ENCODE measurements around the gene FRMD7.

The FRMD7 gene

DNA sequence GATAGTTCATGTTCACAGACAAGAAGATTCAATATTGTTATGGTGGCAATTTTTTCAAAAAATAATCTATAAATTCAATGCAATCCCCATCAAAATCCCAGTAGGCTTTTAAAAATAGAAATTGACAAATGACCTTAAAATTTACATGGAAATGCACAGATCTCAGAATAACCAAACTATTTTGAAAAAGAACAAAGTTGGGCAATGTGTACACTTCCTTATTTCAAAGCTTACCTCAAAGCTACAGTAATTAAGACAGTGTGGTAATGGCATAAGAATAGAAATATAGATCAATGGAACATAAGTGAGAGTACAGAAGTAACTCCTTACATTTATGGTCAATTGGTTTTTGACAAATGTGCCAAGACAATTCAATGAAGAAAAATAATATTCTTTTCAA, 39.0 kb downstream of the FRMD7 start:
- no peak for DNase-seq (ENCODE audit: low read depth)
- H3K4me3 ChIP-seq (ENCODE audit: low read depth, low read length): no peak overlapping the region
- in situ Hi-C loops (cut with HindIII; ENCODE audit: low sequenced_read_pairs): no loop called here
- TF ChIP-seq, protein P1, sequence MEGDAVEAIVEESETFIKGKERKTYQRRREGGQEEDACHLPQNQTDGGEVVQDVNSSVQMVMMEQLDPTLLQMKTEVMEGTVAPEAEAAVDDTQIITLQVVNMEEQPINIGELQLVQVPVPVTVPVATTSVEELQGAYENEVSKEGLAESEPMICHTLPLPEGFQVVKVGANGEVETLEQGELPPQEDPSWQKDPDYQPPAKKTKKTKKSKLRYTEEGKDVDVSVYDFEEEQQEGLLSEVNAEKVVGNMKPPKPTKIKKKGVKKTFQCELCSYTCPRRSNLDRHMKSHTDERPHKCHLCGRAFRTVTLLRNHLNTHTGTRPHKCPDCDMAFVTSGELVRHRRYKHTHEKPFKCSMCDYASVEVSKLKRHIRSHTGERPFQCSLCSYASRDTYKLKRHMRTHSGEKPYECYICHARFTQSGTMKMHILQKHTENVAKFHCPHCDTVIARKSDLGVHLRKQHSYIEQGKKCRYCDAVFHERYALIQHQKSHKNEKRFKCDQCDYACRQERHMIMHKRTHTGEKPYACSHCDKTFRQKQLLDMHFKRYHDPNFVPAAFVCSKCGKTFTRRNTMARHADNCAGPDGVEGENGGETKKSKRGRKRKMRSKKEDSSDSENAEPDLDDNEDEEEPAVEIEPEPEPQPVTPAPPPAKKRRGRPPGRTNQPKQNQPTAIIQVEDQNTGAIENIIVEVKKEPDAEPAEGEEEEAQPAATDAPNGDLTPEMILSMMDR (IDR thresholded peaks at IDR 0.05; ENCODE audit: low read depth, low read length, missing control alignments): no peak

DNA sequence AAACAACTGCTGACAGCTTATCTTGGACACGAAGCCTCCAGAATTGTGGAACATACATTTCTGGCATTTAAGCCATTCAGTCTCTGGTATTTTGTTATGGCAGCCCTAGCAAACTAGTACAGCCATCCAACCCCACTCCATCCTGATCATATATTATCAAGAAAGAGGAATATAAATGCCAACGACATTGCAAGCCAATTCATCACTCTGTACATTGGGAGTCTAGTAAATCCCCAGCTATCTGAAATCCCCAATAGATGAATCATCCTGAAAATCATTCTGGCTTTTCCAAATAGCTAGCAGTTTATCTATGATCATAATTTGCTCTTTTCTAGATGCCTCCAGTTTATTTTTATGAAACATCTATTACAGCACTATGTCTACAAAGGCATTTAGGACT, 41.1 kb downstream of the FRMD7 start:
- no peak for DNase-seq (ENCODE audit: low read depth)
- in situ Hi-C loops (cut with HindIII; ENCODE audit: low sequenced_read_pairs): no loop called here
- TF ChIP-seq, protein P1 (IDR thresholded peaks at IDR 0.05; ENCODE audit: low read depth, low read length, missing control alignments): no peak
- H3K4me3 ChIP-seq (ENCODE audit: low read depth, low read length): no peak overlapping the region

DNA sequence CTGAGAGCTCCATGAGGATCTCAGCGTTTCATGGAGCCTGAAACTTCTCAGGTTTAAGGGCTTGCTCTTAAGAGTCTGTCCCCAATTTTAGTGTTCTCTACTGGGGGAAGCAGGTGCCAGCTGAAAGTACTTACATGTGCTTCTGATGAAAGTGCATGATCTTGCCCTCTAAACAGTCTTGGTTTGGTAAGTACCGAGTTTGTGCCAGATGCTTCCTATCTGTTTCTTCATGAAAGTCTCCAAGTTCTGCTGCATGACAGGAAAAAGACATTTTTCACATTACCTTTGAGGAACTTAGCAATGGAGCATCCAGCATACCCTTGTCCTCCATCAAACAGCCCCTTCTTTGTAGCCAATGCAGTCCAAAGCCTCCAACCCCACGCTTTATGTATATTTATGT, 42.0 kb downstream of the FRMD7 start:
- in situ Hi-C loops (cut with HindIII; ENCODE audit: low sequenced_read_pairs): no loop called here
- TF ChIP-seq, protein P1 (IDR thresholded peaks at IDR 0.05; ENCODE audit: low read depth, low read length, missing control alignments): no peak
- DNase-seq (ENCODE audit: low read depth): no peak
- no peak overlapping the region for H3K4me3 ChIP-seq (ENCODE audit: low read depth, low read length)

DNA sequence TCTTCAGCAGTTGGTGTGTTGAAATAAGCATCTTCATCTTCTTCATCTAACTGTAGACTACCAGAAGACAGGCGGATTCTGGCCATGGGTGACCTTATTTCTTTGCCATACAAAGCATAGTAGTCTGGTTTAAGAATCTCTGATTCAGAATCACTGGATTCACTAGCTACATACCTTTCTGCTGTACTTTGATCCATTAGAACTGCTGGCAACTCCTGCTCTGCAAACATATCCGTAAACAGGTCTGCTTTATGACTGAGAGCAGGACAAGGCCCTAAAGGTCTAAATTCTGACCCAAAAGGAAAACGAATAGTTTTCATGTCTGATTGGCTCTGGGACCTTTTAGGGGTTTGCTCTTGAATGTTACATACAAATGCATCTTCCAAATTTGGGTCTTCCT, 49.9 kb downstream of the FRMD7 start:
- H3K4me3 ChIP-seq (ENCODE audit: low read depth, low read length): no peak overlapping the region
- DNase-seq (ENCODE audit: low read depth): no peak
- in situ Hi-C loops (cut with HindIII; ENCODE audit: low sequenced_read_pairs): no loop called here
- TF ChIP-seq, protein P1 (IDR thresholded peaks at IDR 0.05; ENCODE audit: low read depth, low read length, missing control alignments): no peak

DNA sequence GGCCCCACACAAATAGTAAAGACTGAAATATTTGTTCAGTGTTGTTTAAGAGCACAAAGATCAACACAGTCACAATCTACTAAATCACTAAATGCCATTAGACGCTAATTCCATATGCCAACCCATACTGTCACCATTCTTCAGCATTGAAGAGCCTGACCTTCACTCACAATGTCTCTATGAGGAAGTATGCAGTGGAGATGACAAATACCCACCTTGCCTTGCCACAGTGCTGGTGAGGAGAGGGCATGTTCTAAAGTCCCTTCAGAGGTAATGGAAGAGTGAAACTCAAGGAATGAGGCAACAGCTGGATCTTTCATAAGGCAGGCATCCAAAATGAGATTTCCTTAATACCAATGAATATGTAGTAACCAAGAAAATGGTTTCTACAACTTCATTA, 50.4 kb downstream of the FRMD7 start:
- in situ Hi-C loops (cut with HindIII; ENCODE audit: low sequenced_read_pairs): no loop called here
- no peak overlapping the region for H3K4me3 ChIP-seq (ENCODE audit: low read depth, low read length)
- no peak for DNase-seq (ENCODE audit: low read depth)
- TF ChIP-seq, protein P1 (IDR thresholded peaks at IDR 0.05; ENCODE audit: low read depth, low read length, missing control alignments): no peak

DNA sequence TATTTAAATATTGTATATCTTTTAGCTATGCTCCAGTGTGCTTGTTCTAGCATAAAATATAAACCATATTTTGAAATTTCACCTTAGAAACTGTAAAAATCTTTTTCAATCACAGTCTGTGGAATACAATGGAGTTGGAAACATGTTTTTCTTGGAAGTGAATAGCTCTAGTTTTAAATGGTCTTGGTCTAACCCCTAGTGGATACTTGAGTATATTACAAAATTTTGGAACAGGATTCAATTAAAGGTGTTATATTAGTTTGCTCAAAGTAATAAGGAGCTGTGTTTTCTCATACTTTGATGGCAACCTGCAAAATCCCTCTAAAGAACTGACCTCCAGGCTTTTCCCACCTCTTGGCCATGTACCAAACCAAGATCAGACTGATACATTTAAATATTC, 56.6 kb downstream of the FRMD7 start:
- no peak for DNase-seq (ENCODE audit: low read depth)
- in situ Hi-C loops (cut with HindIII; ENCODE audit: low sequenced_read_pairs): no loop called here
- no peak overlapping the region for H3K4me3 ChIP-seq (ENCODE audit: low read depth, low read length)
- TF ChIP-seq, protein P1 (IDR thresholded peaks at IDR 0.05; ENCODE audit: low read depth, low read length, missing control alignments): no peak

DNA sequence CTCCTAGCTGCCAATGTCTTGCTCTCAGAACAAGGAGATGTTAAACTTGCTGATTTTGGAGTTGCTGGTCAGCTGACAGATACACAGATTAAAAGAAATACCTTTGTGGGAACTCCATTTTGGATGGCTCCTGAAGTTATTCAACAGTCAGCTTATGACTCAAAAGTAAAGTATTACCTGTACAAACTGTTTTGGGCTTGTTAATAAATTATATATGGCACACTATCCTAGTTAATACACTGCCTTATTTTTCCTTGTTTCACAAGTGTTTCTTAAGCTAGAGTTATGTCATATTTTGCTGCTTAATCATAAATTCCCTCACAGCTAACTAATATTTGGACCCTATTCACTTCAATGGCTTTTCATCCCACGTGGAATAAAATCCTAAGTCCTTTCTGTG, 59.4 kb downstream of the FRMD7 start:
- no peak overlapping the region for H3K4me3 ChIP-seq (ENCODE audit: low read depth, low read length)
- no peak for DNase-seq (ENCODE audit: low read depth)
- TF ChIP-seq, protein P1 (IDR thresholded peaks at IDR 0.05; ENCODE audit: low read depth, low read length, missing control alignments): no peak
- in situ Hi-C loops (cut with HindIII; ENCODE audit: low sequenced_read_pairs): loop anchor here (10.0 kb wide), 1 partner anchor 56 kb away; the partner anchor contains the start of gene FRMD7

Data from astrocyte of the cerebellum (primary cell).